H1 (cell line): ENCODE measurements around the gene ODR4. TPM values are rescaled to one million over a fixed set of nuclear protein-coding genes. Genes with fewer than 3 reads are reported as not detected.

Experiments
- polyA plus RNA-seq, 7 experiments: library from polyadenylated mRNA; depleted of rRNA in 3 of 7; stranded (reverse) in 5 of 7; unstranded in 2 of 7; fragments of >200 nt in 5 of 7; fragments of 200-250 nt in 2 of 7; gene quantifications; 1 replicate in 5 of 7; 2 replicates in 1 of 7; 4 replicates in 1 of 7; pipeline versions ENCODE4 v1.2.1 to v1.2.3, GENCODE V29; 2011 to 2013; ENCODE audit warnings: missing spikeins in 2 of 7, mixed read lengths in 2 of 7
- total RNA-seq: library from RNA; stranded (reverse); fragmentation: NEBNext Ultra II Directional; extraction: Animal tissue kit (Norgen Biotek cat#: 25700); gene quantifications from 2 replicates; pipeline ENCODE4 v1.2.1, GENCODE V29; 2021

ODR4 gene
- total and polyA plus RNA-seq, 2 of the 8 experiments (the other 6 are each of a cell fraction or from before 2014, with no cell fraction given): 4.1 to 14.1 TPM

Other genes with a start within 250 kb of the ODR4 start
- gene PRG4, start 79.6 kb upstream of the ODR4 start, total RNA-seq: not detected in 2 replicates
- gene PRG4, start 79.6 kb upstream of the ODR4 start, polyA plus RNA-seq (2011; rRNA removed): not detected in 2 replicates
- gene TPR, start 585 bp upstream of the ODR4 start, total RNA-seq: 102 and 104 TPM in 2 replicates
- 51.4 and 57.1 TPM in 2 replicates for gene TPR, start 585 bp upstream of the ODR4 start, polyA plus RNA-seq (2011; rRNA removed)
- gene PDC, start 85.3 kb downstream of the ODR4 start, total RNA-seq: not detected in 2 replicates
- not detected in 2 replicates for gene PDC, start 85.3 kb downstream of the ODR4 start, polyA plus RNA-seq (2011; rRNA removed)